LHCN-M2 (cell line): ENCODE measurements around the gene ITGA4. TPM values are rescaled to one million over a fixed set of nuclear protein-coding genes. Genes with fewer than 3 reads are reported as not detected.
A peak's percentile ranks its signal among the peaks of the same experiment; 100 is the strongest.

Experiments used
- DNase-seq: peaks from one replicate; pipeline ENCODE4 v3.0.0-alpha.2; 2012; ENCODE audit warnings: low read depth
- total RNA-seq: library from RNA; depleted of rRNA; stranded (reverse); fragments of >200 nt; gene quantifications from 2 replicates; pipeline ENCODE4 v1.2.3, GENCODE V29; 2014

The ITGA4 gene
- total RNA-seq, 1 experiment from 2014 or later = 18.9 TPM

- DNase-seq = no peak
Observed at GRCh38 chr2:181499231-181499630, 42.0 kb downstream of the ITGA4 start.

GRCh38 chr2:181500201-181500600, 43.0 kb downstream of the ITGA4 start:
- DNase-seq = no peak

- no peak for DNase-seq
Observed at GRCh38 chr2:181515719-181516118, 58.5 kb downstream of the ITGA4 start.

GRCh38 chr2:181516992-181517391, 59.8 kb downstream of the ITGA4 start:
- no peak for DNase-seq

GRCh38 chr2:181517685-181518301, 60.6 kb downstream of the ITGA4 start:
- no peak for DNase-seq

- DNase-seq = no peak
Observed at GRCh38 chr2:181520253-181520652, 63.1 kb downstream of the ITGA4 start.

- no peak for DNase-seq
Observed at GRCh38 chr2:181523756-181524155, 66.6 kb downstream of the ITGA4 start.

GRCh38 chr2:181526014-181526413, 68.8 kb downstream of the ITGA4 start:
- no peak for DNase-seq

- DNase-seq = no peak
Observed at GRCh38 chr2:181527058-181527457, 69.9 kb downstream of the ITGA4 start.

- no peak for DNase-seq
Observed at GRCh38 chr2:181528441-181528840, 71.3 kb downstream of the ITGA4 start.

GRCh38 chr2:181536730-181537129, 79.5 kb downstream of the ITGA4 start:
- no peak for DNase-seq

GRCh38 chr2:181540421-181540820, 83.2 kb downstream of the ITGA4 start:
- no peak for DNase-seq

GRCh38 chr2:181542170-181542569, 85.0 kb downstream of the ITGA4 start:
- no peak for DNase-seq

GRCh38 chr2:181546086-181546485, 88.9 kb downstream of the ITGA4 start:
- DNase-seq = no peak

- DNase-seq = peak; percentile 23
Observed at GRCh38 chr2:181552808-181553207, 95.6 kb downstream of the ITGA4 start.

GRCh38 chr2:181553244-181553643, 96.1 kb downstream of the ITGA4 start:
- no peak for DNase-seq

GRCh38 chr2:181554061-181554830, 97.1 kb downstream of the ITGA4 start:
- no peak for DNase-seq

GRCh38 chr2:181558371-181558770, 101.2 kb downstream of the ITGA4 start:
- DNase-seq = no peak

GRCh38 chr2:181563101-181563692, 106.0 kb downstream of the ITGA4 start:
- DNase-seq = no peak

- DNase-seq = peak; percentile 47
Observed at GRCh38 chr2:181566334-181567032, 109.3 kb downstream of the ITGA4 start.

- DNase-seq = no peak
Observed at GRCh38 chr2:181570059-181570458, 112.9 kb downstream of the ITGA4 start.
